K562 (cell line): ENCODE measurements around the gene STYXL1. TPM values are rescaled to one million over a fixed set of nuclear protein-coding genes. Genes with fewer than 3 reads are reported as not detected.

Experiments used
- ATAC-seq: fragments of 200-7000 bp; cut with Tn5 transposase; 3 replicates; pipeline ENCODE4 v1.9.1; 2020; ENCODE audit warnings: moderate library complexity
- BruUV-seq: library from RNA; stranded (reverse); fragments of 400-500 nt; replicated peaks from 2 replicates; lab custom pipeline; 2021; lab: Mats Ljungman, UMichigan
- CTCF ChIA-PET: fragments of 300-600 bp; formaldehyde crosslinking; extraction: SDS; loops from one replicate; lab custom pipeline; 2021; ENCODE audit warnings: low intra/inter-chr PET ratio; lab: Yijun Ruan, JAX
- POLR2A ChIA-PET: fragments of 300-600, 350-650 bp; sonication (Branson Sonifier 250); formaldehyde crosslinking; extraction: SDS; loops from one replicate; lab custom pipeline; 2021; ENCODE audit warnings: antibody characterized with exemption, inconsistent platforms; lab: Yijun Ruan, JAX
- DNase-seq, 4 experiments: peaks; one replicate each; pipeline versions ENCODE4 v3.0.0 to v3.0.0-alpha.2; 2011 to 2018; ENCODE audit warnings: low spot score in 3 of 4, mixed read lengths in 3 of 4; ENCODE audit errors: extremely low read depth in 1 of 4
- FAIRE-seq: peaks from 2 replicates; lab custom pipeline; 2011; peaks lifted over from hg19 to GRCh38; lab: Jason Lieb, UNC
- H2AFZ ChIP-seq: 2 replicates; pipeline ENCODE4 v1.6.0; 2011; ENCODE audit warnings: low read depth, low read length, control low read depth, inconsistent platforms
- H3K27ac ChIP-seq: fragments of 200-600 bp; 3 replicates; pipeline ENCODE4 v1.8.0; 2011; ENCODE audit warnings: low read depth, mild to moderate bottlenecking, control low read depth, inconsistent platforms, low read length, moderate library complexity, mixed read lengths; ENCODE audit errors: extremely low read depth
- H3K27me3 ChIP-seq, 2 experiments: fragments of 300-600 bp in 1 of 2; 2 replicates in 1 of 2; 3 replicates in 1 of 2; pipeline versions ENCODE4 v1.6.0 to v1.8.0; 2011; ENCODE audit warnings: inconsistent platforms in 2 of 2, low read length in 2 of 2, mild to moderate bottlenecking in 1 of 2, mixed read lengths in 1 of 2, moderate library complexity in 1 of 2; ENCODE audit not compliant: control insufficient read depth in 2 of 2, insufficient read depth in 2 of 2
- H3K36me3 ChIP-seq: fragments of 300-600 bp; 3 replicates; pipeline ENCODE4 v1.8.0; 2011; ENCODE audit warnings: mild to moderate bottlenecking, low read length, inconsistent platforms; ENCODE audit not compliant: control insufficient read depth, insufficient read depth
- H3K4me1 ChIP-seq, 2 experiments: fragments of 200-600 bp in 1 of 2; replicated peaks in 1 of 2; 2 replicates in 1 of 2; 3 replicates in 1 of 2; pipeline versions ENCODE4 v1.5.1 to v1.8.0; 2011; ENCODE audit warnings: inconsistent platforms in 2 of 2, low read length in 2 of 2, mild to moderate bottlenecking in 1 of 2, mixed read lengths in 1 of 2, moderate library complexity in 1 of 2; ENCODE audit not compliant: control insufficient read depth in 2 of 2, insufficient read depth in 2 of 2
- H3K4me2 ChIP-seq: 2 replicates; pipeline ENCODE4 v1.6.1; 2011; ENCODE audit warnings: low read length, control low read depth, inconsistent platforms, mixed read lengths; ENCODE audit not compliant: insufficient read depth
- H3K4me3 ChIP-seq: fragments of 200-600 bp; sonication (generic), shearing (Covaris generic); 2 replicates; pipeline ENCODE4 v1.5.1; 2016; ENCODE audit warnings: control low read depth, inconsistent platforms
- H3K79me2 ChIP-seq: fragments of 200-600 bp; 3 replicates; pipeline ENCODE4 v1.8.0; 2011; ENCODE audit warnings: low read length, inconsistent platforms; ENCODE audit not compliant: control insufficient read depth, insufficient read depth
- H3K9ac ChIP-seq, 2 experiments: 2 replicates each; pipeline versions ENCODE4 v1.6.0 to v1.6.1; 2011; ENCODE audit warnings: low read depth in 2 of 2, low read length in 2 of 2, control low read depth in 1 of 2, inconsistent platforms in 1 of 2, mild to moderate bottlenecking in 1 of 2, mixed read lengths in 1 of 2; ENCODE audit not compliant: insufficient read depth in 1 of 2
- H3K9me1 ChIP-seq: one replicate; pipeline ENCODE4 v1.6.0; 2011; ENCODE audit warnings: inconsistent platforms, mild to moderate bottlenecking, low read length, moderate library complexity; ENCODE audit not compliant: control insufficient read depth, insufficient read depth
- H3K9me3 ChIP-seq: replicated peaks from 2 replicates; pipeline ENCODE4 v1.5.1; 2011; ENCODE audit warnings: low read depth, low read length, inconsistent platforms; ENCODE audit not compliant: control insufficient read depth, insufficient read depth
- H4K20me1 ChIP-seq: replicated peaks from 2 replicates; pipeline ENCODE4 v1.6.1; 2011; ENCODE audit warnings: low read length, inconsistent platforms, mixed read lengths; ENCODE audit not compliant: control insufficient read depth, insufficient read depth
- ARHGAP35 ChIP-seq: fragments of 450-650 bp; IDR thresholded peaks from 2 replicates; pipeline ENCODE4 v1.6.1; 2018; ENCODE audit not compliant: partially characterized antibody
- BCOR ChIP-seq: fragments of 450-650 bp; IDR thresholded peaks from 2 replicates; pipeline ENCODE4 v1.6.1; 2016
- HOXB6 ChIP-seq: fragments of 250-450 bp; sonication (Bioruptor Pico); IDR thresholded peaks from 2 replicates; pipeline ENCODE4 v1.5.1; 2022; ENCODE audit warnings: mild to moderate bottlenecking, borderline replicate concordance
- KDM1A ChIP-seq, 2 experiments: fragments of 450-650 bp; IDR thresholded peaks; 2 replicates each; pipeline ENCODE4 v1.6.1; 2016; ENCODE audit warnings: mild to moderate bottlenecking in 2 of 2
- MCM2 ChIP-seq: fragments of 450-650 bp; IDR thresholded peaks from 2 replicates; pipeline ENCODE4 v1.6.1; 2017; ENCODE audit warnings: low read depth, mild to moderate bottlenecking
- PHB ChIP-seq: fragments of 250-450 bp; sonication (Bioruptor Pico); IDR thresholded peaks from 2 replicates; pipeline ENCODE4 v1.5.0; 2021
- RAD51 ChIP-seq: fragments of 450-650 bp; IDR thresholded peaks from 2 replicates; pipeline ENCODE4 v1.7.1; 2016; ENCODE audit warnings: low read depth, mild to moderate bottlenecking, borderline replicate concordance
- SPI1 ChIP-seq: IDR thresholded peaks from 2 replicates; pipeline ENCODE4 v1.6.1; 2011; ENCODE audit warnings: low read depth, low read length, control low read depth, borderline replicate concordance
- ZBTB7A ChIP-seq: IDR thresholded peaks from 2 replicates; pipeline ENCODE4 v1.6.1; 2011; ENCODE audit warnings: low read depth, mild to moderate bottlenecking, low read length, moderate library complexity, borderline replicate concordance; ENCODE audit not compliant: control insufficient read depth
- ZNF263 ChIP-seq: sonication (generic); formaldehyde crosslinking; IDR thresholded peaks from 2 replicates; pipeline ENCODE4 v1.8.0; 2022; ENCODE audit warnings: mild to moderate bottlenecking, missing genetic modification reagents, borderline replicate concordance
- ZNF583 ChIP-seq: fragments of 250-450 bp; sonication (Bioruptor Pico); IDR thresholded peaks from 2 replicates; pipeline ENCODE4 v1.4.0; 2020
- ZNF77 ChIP-seq: fragments of 250-450 bp; sonication (Bioruptor Pico); IDR thresholded peaks from 2 replicates; pipeline ENCODE4 v1.5.0; 2020
- WGBS: fragments of 100-300 bp; shearing (Covaris generic); methylation state at CpG from one replicate; pipeline ENCODE4 v1.1.6; 2016; ENCODE audit warnings: low coverage, mixed read lengths; ENCODE audit not compliant: insufficient coverage; ENCODE audit errors: missing lambda C conversion rate; 5-methylcytosine and 5-hydroxymethylcytosine counted together
- in situ Hi-C: fragments of 300-500 bp; cut with MboI; formaldehyde crosslinking; loops from 4 replicates; pipeline ENCODE4 v1.15.0; 2018; ENCODE audit warnings: inconsistent platforms, mixed read lengths
- intact Hi-C: fragments of 100-400 bp; cut with micrococcal nuclease; formaldehyde crosslinking; loops from 2 replicates; pipeline ENCODE4 v1.14.2; 2022
- polyA plus RNA-seq, 8 experiments: library from polyadenylated mRNA; depleted of rRNA in 4 of 8; stranded (reverse) in 5 of 8; unstranded in 3 of 8; fragments of >200 nt; fragmentation: Nextera tagmentation in 2 of 8; fragmentation: Illumina TruSeq in 1 of 8; extraction: Ambion mirVana in 2 of 8; extraction: Trizol in 1 of 8; gene quantifications; 2 replicates each; pipeline versions ENCODE4 v1.2.1 to v1.2.3, GENCODE V29; 2011 to 2014; ENCODE audit warnings: inconsistent platforms in 1 of 8, missing spikeins in 1 of 8
- total RNA-seq, 7 experiments: library from RNA; depleted of rRNA in 6 of 7; stranded (reverse); fragments of >200 nt in 6 of 7; fragmentation: Illumina TruSeq in 2 of 7; extraction: Trizol in 2 of 7; gene quantifications; 2 replicates each; pipeline versions ENCODE4 v1.2.1 to v1.2.3, GENCODE V29; 2011 to 2021; ENCODE audit warnings: low replicate concordance in 1 of 7
- TF ChIP-seq, protein P1 (sequence below), 3 experiments: fragments of 200-800 bp in 1 of 3; sonication (Bioruptor generic) in 1 of 3; sonication (generic) in 1 of 3; formaldehyde crosslinking in 1 of 3; IDR thresholded peaks; 2 replicates each; pipeline versions ENCODE4 v1.6.1 to v1.8.0; 2016 to 2022; ENCODE audit warnings: mild to moderate bottlenecking in 2 of 3, missing compliant biosample characterization in 2 of 3, missing genetic modification characterization in 2 of 3, missing genetic modification reagents in 1 of 3
- TF ChIP-seq, protein P2 (sequence below): fragments of 450-650 bp; IDR thresholded peaks from one replicate; pipeline ENCODE4 v1.6.1; 2018; ENCODE audit warnings: mild to moderate bottlenecking, moderate library complexity; ENCODE audit not compliant: partially characterized antibody

STYXL1 gene
- total and polyA plus RNA-seq, 9 of the 15 experiments (the other 6 are each of a cell fraction or from before 2014, with no cell fraction given) = 36.5 to 97.2 (median 49.9) TPM

GRCh38 chr7:75989500-75990388, 58.1 kb downstream of the STYXL1 start:
- FAIRE-seq = peak; percentile 78
- ATAC-seq = no peak
- CTCF ChIA-PET = no interaction called here
- no TSS peak for BruUV-seq
- peaks cover 29 to 87% of the 10 kb centered on the region in 2 experiments for H3K4me1 ChIP-seq
- H3K79me2 ChIP-seq = peaks cover 2% of the 10 kb centered on the region; the same call in 1 of the 3 replicates
- no peaks in the 10 kb centered on the region for H3K9me3 ChIP-seq
- intact Hi-C loops = no loop called here
- H2AFZ ChIP-seq = no peak overlapping the region
- no peak overlapping the region for H3K27ac ChIP-seq
- in situ Hi-C loops = no loop called here
- H3K36me3 ChIP-seq = peaks cover 36% of the 10 kb centered on the region; the same call in 1 of the 3 replicates
- 65% methylated on average over 20 of the region's 21 CpGs for WGBS
- POLR2A ChIA-PET = interaction anchor here (0.6 to 2.1 kb wide), 4 partner anchors 12 to 35 kb away, joined by 3 to 6 read pairs (median 4); no protein-coding TSS in a partner anchor
- H3K9ac ChIP-seq = peak overlapping the region in 1 of 2 experiments; percentile 60; a peak in 2 of 4 replicates
- TF ChIP-seq, protein P1, sequence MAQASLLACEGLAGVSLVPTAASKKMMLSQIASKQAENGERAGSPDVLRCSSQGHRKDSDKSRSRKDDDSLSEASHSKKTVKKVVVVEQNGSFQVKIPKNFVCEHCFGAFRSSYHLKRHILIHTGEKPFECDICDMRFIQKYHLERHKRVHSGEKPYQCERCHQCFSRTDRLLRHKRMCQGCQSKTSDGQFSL (CRISPR knock-in tag; IDR thresholded peaks at IDR 0.05) = 0 out of 2 replicates have a peak, but pooled peaks have one; percentile 5
- TF ChIP-seq, protein P1 (tag; IDR thresholded peaks at IDR 0.05) = no peak
- TF ChIP-seq PHB (CRISPR knock-in tag) = 0 out of 2 replicates have a peak, but pooled peaks have one; percentile 19
- TF ChIP-seq MCM2 = peak; percentile 53; the same call in 1 of the 2 replicates
- TF ChIP-seq, protein P2, sequence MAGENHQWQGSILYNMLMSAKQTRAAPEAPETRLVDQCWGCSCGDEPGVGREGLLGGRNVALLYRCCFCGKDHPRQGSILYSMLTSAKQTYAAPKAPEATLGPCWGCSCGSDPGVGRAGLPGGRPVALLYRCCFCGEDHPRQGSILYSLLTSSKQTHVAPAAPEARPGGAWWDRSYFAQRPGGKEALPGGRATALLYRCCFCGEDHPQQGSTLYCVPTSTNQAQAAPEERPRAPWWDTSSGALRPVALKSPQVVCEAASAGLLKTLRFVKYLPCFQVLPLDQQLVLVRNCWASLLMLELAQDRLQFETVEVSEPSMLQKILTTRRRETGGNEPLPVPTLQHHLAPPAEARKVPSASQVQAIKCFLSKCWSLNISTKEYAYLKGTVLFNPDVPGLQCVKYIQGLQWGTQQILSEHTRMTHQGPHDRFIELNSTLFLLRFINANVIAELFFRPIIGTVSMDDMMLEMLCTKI = no peak
- no peak for TF ChIP-seq ZNF583 (CRISPR knock-in tag)
- no peak for TF ChIP-seq SPI1
- no peak for TF ChIP-seq RAD51
- TF ChIP-seq KDM1A (IDR thresholded peaks at IDR 0.05) = peak in 1 of 2 experiments; percentile 16
- TF ChIP-seq HOXB6 (CRISPR knock-in tag) = no peak
- no peak for TF ChIP-seq ZNF77 (CRISPR knock-in tag)
- peak; percentile 54; the same call in 1 of the 2 replicates for TF ChIP-seq BCOR
- no peak for TF ChIP-seq ARHGAP35
- peak; percentile 97 for TF ChIP-seq ZNF263 (CRISPR knock-in tag)
- TF ChIP-seq ZBTB7A = 0 out of 2 replicates have a peak, but pooled peaks have one; percentile 22
- H3K4me2 ChIP-seq = no peak overlapping the region
- no peaks in the 10 kb centered on the region for H3K27me3 ChIP-seq
- peaks cover 4% of the 10 kb centered on the region for H3K9me1 ChIP-seq
- no peak overlapping the region for H3K4me3 ChIP-seq
- H4K20me1 ChIP-seq = peaks cover 5% of the 10 kb centered on the region; the same call in 1 of the 2 replicates
- DNase-seq = no peak
